HG03354 (cell line): ENCODE measurements around the gene MXD1.
A peak's percentile ranks its signal among the peaks of the same experiment; 100 is the strongest.

ENCODE experiments used
- ATAC-seq: cut with Tn5 transposase; IDR thresholded peaks from one replicate; pipeline ENCODE4 v1.9.1; 2021; ENCODE audit warnings: mild to moderate bottlenecking; ENCODE audit not compliant: unreplicated experiment, poor library complexity, severe bottlenecking

MXD1 gene

GRCh38 chr2:69932596-69932922 is 17.6 kb downstream of the MXD1 start:
- no peak for ATAC-seq

- no peak for ATAC-seq
Observed at GRCh38 chr2:69933254-69933828, 18.4 kb downstream of the MXD1 start.

DNA sequence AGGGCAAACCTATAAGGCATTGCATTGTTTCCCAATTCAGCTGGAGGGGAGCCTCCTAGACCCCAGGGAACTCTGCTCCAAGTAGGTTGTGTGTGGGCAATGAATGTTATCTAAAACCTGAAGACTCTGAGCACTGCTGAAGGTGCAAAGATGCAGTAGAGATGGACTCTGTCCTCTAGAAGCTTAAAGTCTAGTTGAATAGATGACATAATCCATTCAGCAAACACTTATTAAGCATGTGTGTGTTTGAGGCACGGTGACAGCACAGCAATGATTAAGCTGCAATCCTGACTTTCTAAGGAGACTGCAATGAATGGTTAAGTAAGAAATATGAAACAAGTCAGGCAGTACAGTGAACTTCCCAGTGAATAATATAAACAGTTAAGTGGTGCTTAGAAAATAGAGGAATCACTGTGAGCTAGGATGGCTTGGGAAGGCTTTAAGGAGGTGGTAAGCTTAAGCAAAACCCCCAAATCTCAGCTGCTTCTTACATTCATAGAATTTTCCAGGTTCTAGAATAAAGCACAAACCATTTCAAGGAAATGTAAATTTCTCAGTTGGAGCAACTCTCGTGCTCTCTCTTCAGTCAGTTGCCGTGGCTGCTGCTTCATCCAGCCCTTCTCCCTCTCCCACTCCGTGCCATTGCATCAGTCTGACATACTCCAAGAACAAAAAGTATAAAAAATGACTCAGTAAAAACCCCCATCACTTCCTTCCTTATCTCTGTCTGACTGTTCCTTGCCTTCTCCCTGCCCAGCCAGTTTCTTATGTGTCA is 19.1 kb downstream of the MXD1 start:
- no peak for ATAC-seq

DNA sequence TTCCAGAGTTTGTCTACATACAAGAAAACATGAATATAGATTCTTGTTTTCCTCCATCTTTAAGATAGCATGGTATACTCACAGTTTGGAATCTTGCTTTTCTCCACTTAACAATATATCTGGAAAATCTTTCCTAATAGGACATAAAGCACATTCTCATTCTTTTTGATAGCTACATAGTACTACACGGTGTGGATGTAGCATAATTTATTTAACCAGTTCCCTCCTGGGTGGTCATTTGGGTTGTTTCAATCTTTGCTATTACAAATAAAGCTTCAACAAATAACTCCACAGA is 19.7 kb downstream of the MXD1 start:
- ATAC-seq, result no peak

DNA sequence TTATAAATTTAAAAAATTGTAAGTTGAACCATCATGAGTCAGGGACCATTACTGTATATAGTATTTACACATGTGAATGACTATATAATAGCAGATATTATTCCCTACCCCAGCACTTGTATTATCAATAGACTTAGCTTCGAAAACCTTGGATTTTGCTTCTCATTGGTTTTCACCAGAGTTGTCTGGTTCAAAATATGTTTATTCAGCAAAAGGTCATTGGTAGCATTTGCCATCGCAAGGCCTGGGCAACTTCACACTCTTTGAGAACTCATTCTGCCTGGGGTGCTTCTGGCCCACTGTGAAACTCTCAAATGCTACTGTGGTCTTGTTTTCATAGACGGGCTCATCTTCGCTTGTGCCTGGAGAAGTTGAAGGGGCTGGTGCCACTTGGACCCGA is 20.1 kb downstream of the MXD1 start:
- no peak for ATAC-seq

DNA sequence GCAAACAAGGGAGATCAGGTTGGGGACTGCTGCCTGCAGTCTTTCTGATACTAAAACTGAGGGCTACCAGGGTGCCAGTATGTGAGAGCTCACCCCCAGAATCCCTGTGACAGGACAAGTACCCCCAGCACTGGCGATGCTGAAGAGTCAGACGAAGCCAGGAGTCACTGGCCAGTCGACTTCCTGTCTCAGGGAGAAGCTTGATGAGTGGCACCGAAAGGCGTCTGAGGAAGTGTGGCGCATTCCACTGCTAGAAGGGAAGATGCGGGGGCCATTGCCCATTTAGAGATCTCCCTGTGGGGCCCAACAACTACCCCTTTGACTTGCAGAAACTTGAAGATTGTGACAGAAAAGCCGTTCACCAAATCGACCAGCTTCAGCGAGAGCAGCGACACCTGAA is 22.0 kb downstream of the MXD1 start:
- no peak for ATAC-seq

- no peak for ATAC-seq
Observed at GRCh38 chr2:69937968-69938367, 23.1 kb downstream of the MXD1 start.

DNA sequence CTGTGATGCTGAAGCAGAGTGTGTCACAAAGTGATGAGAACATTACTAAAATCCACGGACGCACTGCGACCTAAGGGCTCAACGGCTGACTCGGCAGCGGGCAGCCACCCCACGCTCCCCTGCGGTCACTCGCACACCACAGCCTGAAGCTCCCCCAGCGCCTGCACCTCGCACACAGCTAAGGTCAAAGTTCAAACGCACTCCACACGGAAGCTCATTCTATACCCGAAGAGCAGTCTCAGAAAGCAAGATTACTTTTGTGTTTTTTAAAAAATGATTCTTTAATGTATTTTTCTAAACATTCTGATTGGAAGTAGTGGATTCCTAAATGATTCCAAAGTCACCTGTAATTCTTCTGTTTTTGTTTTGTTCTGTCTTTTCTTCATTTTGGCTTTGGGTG is 24.8 kb downstream of the MXD1 start:
- ATAC-seq, result no peak

GRCh38 chr2:69940691-69941090 is 25.8 kb downstream of the MXD1 start:
- ATAC-seq, result no peak

DNA sequence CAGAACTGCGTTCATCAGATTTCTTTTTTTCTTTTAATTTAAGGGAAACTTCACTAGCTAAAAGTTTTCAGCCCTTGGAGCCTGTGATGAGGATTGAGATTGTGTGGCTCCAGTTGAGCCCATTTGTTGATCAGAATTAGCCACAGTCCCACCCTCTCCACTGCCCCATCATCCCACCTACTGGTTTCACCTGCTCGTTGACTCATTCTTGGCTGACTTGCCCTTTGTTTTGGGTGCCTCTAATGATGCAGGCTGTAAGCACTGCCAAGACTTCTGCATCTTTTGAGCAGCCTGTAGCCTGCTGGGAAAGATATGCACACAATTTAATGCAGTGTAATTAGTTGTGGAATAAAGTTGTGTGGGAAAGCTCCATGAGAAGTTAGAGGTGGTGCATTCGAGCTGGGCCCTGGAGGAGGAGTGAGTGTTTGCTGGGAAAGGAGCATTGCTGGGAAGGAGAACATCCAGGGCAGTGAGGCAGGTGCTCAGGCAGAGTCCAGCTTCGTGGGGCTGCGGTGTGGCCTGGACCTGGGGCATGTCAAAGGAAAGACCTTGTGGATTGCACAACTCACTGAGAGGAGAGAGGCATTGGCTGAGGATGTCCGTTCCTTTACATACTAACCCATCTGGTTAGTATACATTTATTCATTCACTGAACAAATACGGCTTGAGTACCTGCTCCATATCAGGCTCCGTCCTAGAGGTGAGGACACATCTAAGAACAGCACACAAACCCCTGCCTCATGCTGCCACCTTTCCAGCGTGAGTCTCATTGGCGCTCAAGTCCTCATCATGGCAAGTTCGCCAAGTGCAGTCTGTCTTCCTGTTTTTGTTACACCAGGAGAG is 28.3 kb downstream of the MXD1 start:
- ATAC-seq, result no peak

DNA sequence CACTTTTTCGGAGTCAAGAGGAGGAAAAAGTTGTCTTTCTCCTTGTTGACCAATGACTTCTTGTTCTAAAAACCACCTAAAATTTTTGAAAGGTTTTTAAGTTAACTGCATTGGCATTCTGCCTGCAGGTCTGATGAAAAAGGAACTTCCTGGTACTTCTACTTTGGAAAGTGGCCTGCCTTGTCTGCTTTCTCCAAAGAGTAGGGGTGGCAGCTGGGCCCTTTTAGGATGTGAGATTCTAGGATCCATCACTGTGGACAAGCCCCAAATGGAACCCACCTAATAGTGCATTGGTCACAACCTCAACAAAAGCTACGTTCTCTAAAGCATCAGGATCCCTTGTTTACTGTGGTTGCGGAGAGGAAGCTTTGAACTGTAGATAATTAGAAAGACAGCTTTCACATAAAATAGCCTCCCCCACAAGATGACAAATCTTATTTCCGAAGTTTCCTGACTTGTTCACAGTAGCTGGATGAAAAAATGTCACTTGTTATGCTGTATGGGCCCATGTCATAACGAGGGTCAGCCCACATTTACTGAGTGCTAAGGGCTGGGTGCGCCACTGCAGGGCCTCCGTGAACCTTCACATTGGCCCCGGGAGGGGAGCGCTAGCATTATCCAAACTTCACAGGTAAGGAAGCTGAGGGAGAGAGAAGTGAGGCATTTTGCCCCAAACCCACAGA is 29.1 kb downstream of the MXD1 start:
- no peak for ATAC-seq

GRCh38 chr2:69944756-69945155 is 29.8 kb downstream of the MXD1 start:
- ATAC-seq, result no peak

GRCh38 chr2:69945441-69945840 is 30.5 kb downstream of the MXD1 start:
- no peak for ATAC-seq

- no peak for ATAC-seq
Observed at GRCh38 chr2:69945941-69946340, 31.0 kb downstream of the MXD1 start.

DNA sequence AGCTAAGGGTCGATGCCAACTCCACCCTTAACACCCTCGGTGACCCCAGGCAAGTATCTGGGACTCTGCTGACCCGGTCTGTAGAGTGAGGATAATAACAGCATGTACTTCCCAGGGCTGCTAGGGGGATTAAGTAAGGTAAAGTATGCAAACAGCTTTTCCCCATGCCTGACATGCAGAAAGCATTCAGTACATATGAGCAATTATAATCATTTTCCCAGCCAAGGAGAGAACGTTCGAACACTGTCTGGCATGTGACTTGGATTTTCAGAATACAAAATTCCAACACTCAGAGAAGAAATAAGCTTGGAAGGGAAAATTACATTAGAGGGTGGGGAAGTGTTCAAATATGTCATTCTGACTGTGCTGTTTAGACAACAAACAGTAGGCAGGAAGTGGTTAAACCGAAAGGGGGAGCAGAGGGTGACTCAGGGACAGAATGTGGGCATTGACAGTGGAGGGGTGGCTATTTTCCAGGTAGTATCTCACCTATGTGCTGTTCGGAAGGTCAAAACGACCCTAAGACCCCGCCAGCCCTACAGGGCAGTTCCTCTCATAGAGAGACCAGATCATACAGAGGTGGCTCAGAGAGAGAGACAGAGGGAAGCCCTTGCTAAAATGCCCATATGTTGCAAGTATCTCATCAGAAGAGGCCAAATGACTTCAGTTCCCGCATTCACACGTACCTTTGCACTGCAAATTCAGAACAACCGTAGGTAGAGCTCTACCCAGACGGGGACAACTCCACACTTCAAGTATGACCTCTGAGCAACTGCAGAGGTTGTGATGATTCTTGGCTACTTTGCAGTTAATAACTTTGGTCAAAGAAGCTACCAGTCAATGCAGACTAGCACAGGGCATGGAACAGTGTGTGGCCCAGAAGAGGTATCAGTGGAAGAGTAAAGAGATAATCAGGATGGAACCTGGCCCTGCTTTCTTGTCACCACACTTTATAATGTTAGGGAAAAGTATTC is 31.7 kb downstream of the MXD1 start:
- peak; percentile 91 for ATAC-seq

- no peak for ATAC-seq
Observed at GRCh38 chr2:69947325-69947931, 32.5 kb downstream of the MXD1 start.

DNA sequence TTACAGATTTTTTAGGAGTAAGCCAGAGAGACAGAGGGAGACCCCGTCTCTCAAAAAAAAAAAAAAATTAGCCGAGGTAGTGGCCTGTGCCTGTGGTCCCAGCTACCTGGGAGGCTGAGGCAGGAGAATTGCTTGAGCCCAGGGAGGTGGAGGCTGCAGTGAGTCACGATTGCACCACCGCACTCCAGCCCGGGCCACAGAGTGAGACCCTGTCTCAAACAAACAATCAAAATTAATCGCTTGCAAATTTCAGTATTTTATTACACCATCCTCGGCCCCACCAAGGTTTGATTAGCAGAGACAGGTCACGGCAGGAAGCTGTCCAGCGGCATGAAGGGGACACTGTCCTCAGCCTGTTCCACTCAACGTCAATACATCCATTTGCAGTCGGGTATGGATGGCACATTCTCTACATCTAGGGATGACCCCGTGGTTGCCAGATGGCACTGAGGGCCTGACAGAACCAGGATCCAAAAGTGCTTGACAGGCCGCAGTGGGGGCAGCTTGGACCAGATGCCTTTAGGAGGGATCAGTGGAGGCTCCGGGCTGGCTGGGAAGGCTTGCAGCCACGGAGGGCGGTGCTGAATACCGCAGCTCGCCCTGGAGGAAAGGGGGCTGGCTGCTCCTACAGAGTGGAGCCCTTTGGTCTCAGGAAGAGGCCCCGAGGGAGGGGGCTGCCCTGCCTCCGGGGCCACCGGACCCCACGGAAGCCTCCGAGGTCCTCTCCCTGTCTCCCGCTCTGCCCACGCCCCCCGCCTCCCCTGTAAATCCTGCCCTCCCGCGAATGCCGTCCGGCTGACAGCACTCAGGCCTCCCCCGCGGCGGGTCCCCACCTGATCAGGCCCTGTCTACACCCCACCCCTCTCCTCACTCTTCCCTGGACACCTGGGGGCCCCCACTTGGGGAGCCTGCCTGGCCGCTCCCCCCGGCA is 33.4 kb downstream of the MXD1 start:
- no peak for ATAC-seq

GRCh38 chr2:69948963-69949645 is 34.2 kb downstream of the MXD1 start:
- ATAC-seq, result no peak
